CMK (cell line): ENCODE results near the gene BAHCC1.
"Not testable (repeated sequence)": the region's sequence is repeated elsewhere in the genome, so short reads cannot be mapped to it uniquely, and the experiment has no call there.

ENCODE experiments used
- DNase-seq: peaks from one replicate; pipeline ENCODE4 v3.0.0-alpha.2; 2010; ENCODE audit warnings: low read depth

Gene BAHCC1

DNA sequence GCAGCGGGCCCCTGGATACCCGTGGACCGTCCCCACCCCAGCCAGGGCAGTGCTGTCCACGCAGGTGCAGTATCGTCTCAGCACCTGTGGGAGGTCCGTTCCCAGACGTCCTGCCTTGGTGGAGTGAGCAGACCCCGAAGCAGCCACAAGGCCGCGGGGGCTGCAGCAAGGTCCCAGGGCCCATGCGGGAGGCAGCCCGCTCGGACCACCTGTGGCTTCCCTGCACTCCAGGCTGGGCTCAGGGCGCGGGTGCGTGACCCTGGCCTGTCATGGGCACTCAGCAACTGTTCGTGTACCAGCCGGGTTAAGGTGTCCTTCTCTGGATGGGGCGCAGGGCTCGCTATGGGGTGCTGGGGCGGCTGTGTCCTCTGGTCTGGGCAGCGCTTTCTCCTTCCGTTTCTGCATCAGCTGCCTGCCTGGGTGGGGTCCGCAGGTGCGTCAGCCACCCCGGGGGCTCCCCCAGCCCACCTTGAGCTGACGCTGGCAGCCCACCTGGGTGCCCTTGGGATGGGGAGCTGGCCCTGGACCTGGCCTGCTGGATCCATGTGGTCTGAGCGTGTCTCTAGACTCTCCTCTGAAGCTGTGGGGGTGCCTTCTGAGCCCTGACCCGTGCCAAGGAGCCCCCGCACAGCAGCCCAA, 18.4 kb downstream of the BAHCC1 start:
- no peak for DNase-seq

DNA sequence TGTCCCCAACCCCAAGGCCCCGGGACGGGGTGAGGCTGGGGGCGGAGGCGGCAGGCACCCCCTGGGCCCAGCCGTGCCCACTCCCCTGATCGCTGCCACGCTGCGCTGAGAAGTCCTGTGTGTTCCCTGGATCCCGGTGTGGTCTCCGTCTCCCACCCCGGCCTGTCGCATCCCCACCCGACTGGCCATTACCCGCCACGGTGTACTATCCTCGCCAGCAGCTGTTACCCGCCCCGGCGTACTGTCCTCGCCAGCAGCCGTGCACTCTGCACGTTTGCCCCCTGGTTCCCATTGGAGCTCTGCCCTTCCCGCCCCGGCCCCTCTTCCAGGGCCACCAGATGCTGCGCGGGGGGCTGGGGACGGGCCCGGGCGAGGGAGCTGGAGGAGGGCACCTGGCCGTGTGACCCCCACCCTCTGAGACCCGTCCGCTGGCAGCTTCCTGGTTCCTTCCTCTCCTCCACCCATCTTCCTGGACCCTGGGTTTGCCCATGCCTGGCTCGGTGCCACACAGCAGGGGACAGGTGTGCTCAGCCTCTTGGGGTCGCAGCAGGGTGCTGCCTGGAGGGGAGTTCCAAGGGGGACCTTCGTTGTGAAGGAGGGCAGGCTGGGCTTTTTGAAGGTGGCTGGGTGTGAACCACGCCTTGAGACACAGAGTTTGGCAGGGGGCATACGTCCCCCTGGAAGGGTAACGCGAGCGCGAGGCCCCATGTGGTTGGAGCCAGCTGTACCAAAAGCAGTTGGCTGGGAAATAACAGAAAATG, 19.7 kb downstream of the BAHCC1 start:
- no peak for DNase-seq

DNA sequence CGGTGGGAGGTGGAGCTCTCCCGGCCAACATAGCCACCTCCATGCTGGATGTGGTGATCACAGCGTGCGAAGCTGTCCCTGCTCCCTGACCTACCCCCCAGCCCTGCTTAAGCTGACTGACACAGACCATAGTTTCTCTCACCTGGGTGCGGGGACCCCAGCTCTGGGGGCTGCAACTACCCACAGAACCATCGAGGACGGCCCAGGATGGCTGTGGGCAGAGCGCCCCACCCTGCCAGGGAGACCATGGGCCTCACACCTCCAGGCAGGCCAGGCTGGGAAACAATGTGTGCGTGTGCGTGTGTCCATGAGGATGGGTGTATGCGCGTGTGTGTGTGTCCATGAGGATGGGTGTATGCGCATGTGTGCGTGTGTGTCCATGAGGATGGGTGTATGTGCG, 20.4 kb downstream of the BAHCC1 start:
- no peak for DNase-seq

DNA sequence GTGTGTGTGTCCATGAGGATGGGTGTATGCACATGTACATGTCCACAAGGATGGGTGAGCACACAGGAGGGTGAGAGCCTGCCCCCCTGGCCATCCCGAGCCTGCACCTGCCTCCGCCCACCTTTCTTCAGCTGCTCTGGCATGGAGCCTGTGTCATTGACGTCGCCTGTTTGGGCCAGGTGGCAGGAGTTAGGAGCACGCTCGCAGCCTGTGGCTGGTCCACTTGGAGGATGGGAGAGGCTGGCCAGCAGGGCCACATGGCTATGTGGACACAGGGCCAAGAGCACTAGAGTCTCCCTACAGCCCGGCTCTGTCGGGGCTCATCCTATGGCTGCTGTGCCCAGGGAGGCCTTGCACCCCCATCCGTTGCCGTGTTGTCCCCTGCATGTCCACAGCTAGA, 21.4 kb downstream of the BAHCC1 start:
- no peak for DNase-seq

DNA sequence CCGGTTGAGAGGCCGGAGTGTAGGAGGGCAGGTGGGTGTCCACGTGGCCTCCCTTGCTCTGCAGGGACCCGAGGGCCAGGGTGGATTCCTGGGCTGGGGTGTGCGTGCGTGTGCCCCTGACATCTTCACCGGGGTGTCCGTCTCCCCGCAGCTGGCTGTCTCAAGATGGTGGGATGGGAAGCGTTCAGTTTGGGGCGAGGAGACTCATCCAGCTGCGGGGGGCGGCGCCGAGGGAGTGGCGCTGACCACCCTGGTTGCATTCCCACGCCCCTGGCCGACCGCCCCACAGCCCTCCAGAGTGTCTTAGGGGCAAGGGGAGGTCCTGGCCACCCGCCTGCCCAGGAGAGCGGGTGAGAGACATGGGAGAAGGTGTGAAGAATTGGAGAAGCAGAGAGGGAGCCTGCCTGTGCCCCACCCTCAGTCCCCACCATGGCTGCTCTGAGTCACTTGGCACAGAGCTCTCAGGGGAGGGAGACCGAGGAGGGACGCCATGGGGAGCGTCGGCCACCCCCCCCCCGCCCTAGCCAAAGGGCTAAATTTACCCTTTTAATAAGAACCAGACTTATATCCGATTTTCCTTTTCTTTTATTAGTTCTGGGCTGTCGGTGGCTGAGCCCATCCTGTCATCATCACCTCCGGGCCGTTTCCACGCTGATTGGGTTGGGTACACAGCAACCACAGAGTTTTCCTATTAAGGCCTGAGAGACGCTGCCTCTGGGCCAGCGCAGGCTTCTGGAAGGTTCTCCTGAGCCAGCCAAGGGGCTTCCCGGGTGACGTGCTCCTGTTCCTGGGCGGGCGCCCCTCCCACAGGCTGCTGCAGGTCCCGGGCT, 22.0 kb downstream of the BAHCC1 start:
- no peak for DNase-seq

DNA sequence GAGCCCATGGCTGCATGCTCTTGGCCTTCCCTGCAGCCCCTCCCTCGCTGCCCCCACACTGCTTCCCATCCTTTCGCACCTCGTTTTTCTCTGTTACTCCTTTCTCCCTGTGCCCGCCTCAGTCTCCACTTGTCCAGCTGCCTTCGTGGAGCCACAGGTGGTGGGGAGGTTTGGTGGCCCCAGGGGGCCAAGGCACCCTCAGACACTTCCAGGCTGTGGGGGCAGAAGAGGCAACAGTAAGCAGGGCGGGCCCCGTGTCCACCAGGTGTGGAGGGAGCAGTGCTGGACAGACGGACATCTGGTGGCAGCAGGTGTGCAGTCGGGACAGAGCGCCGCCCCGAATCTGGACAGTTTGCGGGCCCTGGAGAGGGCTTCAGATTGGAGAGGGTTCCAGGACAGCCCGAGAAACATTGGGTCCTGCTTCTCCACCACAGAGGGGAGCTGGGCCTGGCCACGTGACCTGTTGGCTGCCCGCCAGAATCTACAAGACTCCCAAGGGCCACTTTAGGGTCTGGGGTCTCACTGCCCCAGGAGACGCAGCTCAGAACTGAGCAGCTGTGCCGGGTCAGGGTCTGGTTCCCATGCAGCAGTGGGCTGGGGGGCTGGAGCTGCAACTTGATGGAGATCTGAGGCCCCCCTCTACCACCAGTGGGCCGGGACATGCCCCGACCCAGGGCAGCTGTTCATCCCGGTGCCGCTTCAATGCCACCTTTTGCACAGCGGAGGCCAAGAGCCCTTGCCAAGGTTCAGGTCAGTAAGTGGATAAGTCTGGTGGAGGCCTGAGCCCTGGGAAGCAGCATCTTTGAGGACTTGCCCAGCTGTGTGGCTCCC, 22.8 kb downstream of the BAHCC1 start:
- no peak for DNase-seq

DNA sequence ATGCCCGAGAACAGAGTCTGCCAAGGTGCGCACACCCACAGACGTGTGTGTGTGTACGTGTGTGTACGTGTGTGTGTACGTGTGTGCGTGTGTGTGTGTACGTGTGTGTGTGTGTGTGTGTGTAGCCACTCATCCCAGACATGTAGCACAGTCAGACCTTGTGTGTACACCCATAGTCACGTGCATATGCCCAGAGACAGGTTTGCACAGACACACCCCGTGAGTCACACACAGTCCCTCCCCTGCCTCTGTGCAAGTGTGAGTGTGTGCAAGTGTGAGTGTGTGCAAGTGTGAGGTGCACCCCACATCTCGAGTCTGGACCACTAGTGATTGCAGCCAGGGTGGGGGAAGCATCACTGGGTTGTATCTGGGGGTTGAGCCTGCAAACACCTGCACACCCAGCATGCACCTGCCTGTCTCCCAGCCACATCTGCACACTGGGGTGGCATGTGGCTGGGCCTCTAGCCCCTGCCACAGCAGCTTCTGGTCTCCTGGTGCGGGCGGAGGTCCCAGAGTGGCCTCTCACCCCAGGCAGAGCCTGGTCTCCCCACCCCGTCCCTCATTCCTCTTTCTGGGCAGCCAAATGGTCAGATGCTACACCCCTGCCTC, 23.6 kb downstream of the BAHCC1 start:
- no peak for DNase-seq

DNA sequence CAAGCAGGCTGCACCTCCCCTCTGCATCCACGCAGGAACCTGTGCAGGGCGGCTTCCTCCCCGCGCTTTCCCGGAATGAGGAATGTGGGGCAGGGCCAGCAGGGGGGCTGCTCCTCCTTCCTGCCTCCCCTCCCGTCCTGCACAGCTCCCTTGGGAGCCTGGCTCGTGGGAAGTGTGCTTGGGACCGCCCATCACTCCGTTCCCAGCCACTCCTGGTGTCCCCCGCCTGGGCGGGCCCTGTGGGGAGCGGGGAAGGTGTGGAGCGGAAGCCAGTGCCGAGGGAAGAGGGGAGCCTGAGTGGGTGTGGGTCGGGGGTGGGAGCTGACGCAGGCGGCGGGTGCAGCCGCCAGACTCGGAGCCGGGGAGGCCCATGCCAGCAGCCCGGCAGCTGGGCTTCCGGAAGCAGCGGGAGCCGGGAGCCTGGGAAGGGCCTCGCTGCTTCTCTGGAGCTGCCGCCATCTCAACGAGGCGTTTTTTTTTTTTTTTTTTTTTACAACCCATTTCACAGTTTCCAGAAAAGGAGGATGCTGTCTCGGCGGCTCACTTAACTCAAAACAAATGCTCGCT, 24.1 kb downstream of the BAHCC1 start:
- no peak for DNase-seq

DNA sequence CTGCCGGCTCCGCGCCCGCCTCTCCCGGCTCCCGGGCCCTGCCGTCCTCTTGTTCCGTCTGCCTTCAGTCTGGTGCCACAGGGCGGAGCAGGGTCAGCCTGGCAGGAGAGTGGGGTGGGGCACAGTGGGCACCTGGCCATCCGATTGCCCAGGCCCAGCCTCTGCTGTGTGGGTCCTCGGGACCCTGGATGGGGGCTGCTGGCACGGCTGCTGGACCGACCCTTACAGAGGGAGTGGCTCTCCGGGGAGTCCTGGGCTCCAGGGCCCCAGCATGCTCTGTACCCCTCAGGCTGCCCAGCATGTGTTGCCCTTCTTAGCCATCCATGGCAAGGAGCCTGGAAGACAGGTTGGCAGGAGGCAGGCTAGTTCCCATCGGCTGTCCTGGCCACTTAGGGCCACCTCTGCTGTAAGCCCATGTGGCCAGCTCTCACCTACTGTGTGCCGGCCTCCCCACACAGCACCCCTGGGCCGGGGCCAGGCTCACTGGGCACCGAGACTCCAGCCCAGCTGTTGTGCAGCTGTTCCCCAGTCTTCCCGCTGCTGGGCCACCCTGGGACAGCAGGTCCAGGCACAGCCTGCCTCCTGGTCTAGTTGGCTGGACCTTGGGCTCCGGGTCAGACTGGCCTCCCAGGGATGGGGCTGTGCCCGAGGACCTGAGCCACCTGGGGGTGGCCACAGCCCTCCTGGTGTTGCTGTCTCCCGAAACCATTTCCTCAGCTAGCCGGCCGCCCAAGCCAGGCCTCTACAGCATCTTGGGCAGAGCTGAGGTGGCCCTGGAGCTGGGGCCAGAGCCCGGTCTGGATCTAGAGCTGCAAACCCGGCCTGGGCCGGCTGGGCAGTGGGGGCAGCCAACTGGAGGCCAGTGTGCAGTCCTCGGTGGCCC, 24.9 kb downstream of the BAHCC1 start:
- DNase-seq = no peak

DNA sequence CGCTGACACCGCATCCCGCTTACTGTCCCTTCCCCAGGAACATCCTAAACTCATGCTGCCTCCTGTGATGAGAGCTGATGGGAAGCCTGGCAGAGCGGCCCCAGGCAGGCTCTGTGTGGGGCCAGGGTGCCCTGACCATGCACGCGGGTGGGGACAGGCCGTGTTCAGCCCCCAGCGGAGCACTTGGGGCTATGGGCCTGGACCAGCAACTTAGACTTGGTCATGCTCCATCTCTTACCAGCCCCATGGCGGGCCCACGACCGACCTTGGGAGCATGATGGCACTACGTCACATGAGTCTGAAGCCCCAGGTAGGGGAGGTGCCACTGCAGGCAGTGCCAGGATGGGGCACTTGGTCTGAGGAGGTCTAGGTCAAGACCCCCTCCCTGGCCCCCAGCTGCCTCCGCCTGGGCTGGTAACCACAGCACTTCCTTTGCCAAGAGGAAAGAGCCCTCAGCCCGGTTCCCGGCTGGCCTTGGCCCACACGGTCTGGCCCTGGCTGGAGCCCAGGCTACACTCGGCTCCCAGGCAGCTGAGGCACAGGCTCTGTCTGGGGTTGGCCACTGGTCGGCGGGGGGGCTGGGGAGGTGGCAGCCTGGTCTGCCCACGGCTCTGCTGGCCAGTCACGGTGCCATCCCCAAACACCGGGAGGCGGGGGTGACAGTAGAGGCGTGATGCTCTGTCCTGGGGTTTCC, 25.7 kb downstream of the BAHCC1 start:
- DNase-seq = no peak

DNA sequence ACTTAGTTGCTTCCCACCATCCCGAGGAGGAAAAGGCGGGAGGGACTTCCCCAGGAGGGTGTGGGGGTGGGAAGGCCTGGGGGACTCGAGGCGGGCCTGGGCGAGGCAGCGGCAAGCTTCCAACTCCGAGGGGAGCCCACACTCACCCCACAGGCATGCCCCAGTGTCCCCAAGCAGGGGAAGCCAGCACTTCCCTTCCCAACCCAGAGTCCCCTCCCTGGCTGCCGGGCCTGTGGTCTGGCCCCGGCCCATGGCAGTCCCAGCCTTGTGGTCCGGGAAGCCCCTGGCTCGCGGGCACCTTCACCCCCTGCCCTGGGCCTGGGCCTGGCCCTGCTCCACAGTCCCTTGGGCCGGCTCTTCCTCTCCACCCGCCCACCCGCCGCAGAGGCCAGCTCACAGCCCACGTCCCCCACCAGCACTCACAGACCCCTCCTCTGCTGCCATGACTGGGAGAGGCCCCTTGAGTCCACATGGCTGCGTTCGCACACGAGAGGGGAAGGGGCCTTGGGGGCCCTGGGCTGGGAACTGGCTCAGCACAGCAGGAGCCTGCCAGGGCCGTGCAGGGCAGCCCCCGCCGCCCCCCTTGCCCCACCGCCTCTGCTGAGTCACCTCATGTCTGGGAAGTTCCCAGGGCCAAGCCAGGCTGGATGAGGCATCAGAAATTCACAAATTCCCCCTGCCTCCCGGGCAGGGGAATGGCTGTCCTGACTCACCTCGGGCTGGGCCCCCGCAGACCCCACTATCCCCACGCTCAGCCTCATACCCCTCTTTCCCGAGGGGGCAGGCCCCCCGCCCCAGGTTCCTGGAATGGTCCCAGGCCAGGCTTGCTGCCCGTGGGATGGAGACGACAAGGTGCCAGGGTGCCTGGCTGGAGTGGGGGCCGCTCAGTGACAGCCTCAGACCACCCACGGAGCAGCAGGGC, 27.8 kb downstream of the BAHCC1 start:
- no peak for DNase-seq

DNA sequence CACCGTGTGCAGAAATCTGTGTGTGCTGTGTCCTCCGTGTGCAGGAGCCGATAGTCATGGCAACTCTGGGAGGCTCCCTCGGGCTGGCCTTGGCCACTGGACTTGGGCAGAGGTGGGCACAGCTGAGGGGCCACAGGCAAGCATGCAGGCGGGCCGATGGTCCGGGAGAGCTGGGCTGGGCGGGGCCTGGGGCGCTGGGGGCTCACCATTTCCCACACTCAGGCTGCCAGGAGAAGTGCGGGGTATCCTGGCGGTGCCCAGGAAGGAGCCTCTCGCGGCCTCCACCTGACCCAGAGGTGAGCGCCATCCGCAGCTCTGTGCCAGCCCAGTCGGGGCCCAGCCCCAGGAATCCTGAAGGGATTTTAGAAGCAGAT, 28.4 kb downstream of the BAHCC1 start:
- no peak for DNase-seq

DNA sequence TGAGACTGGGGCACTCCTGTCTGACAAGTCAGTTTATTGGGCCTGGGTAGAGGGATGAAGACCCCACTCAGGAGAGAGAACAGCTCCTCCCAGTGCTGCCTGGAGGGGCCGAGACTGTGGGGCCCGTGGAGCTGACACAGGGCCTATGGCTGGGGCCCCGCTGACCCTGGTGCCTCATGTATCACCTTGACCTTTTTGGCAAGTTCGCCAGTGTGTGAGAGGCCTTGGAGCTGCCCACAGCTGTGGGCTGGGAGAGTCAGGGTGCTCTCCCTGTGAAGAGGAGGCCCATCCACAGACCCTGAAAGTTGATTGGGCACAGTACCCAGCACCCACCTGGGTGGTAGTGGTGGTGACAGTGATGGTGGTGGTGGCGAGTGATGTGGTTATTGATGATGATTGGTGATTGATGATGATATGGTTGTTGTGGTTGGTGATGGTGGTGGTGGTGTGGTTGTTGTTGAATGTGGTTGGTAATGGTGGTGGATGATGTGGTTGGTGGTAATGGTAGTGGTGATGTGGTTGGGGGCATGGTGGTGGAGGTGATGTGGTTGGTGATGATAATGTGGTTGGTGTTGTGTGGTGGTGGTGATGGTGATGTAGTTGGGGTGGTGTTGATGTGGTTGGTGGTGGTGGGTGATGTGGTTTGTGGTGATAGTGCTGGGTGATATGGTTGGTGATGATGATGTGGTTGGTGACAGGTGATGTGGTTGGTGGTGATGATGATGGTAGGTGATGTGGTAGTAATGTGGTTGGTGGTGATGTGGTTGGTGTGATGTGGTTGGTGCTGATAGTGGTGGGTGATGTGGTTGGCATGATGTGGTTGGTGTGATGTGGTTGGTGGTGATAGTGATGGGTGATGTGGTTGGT, 29.1 kb downstream of the BAHCC1 start:
- DNase-seq = no peak

DNA sequence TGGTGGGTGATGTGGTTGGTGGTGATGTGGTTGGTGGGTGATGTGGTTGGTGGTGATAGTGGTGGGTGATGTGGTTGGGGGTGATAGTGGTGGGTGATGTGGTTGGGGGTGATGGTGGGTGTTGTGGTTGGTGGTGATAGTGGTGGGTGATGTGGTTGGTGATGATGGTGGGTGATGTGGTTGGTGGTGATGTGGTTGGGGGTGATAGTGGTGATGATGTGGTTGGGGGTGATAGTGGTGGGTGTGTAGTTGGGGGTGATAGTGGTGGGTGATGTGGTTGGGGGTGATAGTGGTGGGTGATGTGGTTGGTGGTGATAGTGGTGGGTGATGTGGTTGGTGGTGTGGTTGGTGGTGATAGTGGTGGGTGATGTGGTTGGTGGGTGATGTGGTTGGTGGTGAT, 29.8 kb downstream of the BAHCC1 start:
- not testable (repeated sequence) for DNase-seq

DNA sequence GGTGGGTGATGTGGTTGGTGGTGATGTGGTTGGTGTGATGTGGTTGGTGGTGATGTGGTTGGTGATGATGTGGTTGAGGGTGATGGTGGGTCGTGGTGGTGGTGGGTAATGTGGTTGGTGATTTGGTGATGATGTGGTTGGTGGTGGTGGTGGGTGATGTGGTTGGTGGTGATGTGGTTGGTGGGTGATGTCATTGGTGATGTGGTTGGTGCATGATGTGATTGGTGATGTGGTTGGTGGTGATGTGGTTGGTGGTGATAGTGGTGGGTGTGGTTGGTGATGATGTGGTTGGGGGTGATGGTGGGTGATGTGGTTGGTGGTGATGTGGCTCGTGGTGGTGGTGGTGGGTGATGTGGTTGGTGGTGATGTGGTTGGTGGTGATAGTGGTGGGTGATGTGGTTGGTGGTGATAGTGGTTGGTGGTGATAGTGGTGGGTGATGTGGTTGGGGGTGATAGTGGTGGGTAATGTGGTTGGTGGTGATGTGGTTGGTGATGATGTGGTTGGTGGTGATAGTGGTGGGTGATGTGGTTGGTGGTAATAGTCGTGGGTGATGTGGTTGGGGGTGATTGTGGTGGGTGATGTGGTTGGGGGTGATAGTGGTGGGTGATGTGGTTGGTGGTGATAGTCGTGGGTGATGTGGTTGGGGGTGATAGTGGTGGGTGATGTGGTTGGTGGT, 30.6 kb downstream of the BAHCC1 start:
- DNase-seq = not testable (repeated sequence)

DNA sequence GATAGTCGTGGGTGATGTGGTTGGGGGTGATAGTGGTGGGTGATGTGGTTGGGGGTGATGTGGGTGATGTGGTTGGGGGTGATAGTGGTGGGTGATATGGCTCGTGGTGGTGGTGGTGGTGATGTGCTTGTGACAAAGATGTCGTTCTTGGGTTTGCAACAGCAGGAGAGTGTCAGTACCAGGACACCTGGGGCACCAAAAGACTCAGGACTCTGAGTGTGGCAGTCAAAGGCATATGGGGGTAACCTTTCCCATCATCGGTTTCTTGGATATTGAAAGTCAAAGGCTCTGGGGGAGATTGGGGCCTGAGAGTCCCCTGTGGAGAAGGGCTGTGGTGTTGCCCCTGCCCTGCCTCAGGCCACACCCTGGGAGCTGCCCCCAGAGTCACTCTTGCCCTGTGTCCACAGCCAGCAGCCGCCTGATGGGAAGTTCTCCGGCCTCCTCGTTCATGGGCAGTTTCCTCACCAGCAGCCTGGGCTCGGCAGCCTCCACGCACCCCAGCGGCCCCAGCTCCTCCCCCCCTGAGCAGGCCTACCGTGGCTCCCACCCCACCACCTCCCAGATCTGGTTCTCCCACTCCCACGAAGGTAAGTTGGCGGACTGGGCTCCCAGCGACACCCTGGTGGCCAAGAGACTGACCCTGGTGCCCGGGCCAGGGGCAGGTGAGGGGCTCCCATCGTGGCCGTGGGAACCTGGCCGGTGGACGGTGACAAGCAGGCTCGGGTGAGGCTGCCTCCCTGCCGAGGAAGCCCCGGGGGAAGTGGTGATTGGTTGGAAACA, 31.3 kb downstream of the BAHCC1 start:
- no peak for DNase-seq
